C4-2B (cell line): ENCODE measurements around the gene B9D2.

Experiments
- CTCF ChIP-seq: fragments of 450-650 bp; conservative IDR thresholded peaks from 2 replicates; pipeline ENCODE4 v1.5.1; 2017; ENCODE audit warnings: mild to moderate bottlenecking
- ZFX ChIP-seq: fragments of 450-650 bp; IDR thresholded peaks from 2 replicates; pipeline ENCODE4 v1.6.1; 2017

- no peak for TF ChIP-seq CTCF
- TF ChIP-seq ZFX: no peak
Observed at GRCh38 chr19:41386442-41386841, 22.5 kb upstream of the B9D2 start.
